ENCODE measurements around the gene KATNBL1. TPM values are rescaled to one million over a fixed set of nuclear protein-coding genes. Genes with fewer than 3 reads are reported as not detected.
"Not testable (repeated sequence)": the region's sequence is repeated elsewhere in the genome, so short reads cannot be mapped to it uniquely, and the experiment has no call there.

The KATNBL1 gene
- total RNA-seq, 1 donor from 2014 or later, result 82.7 TPM

- DNase-seq (ENCODE audit: low spot score in 2 of 2, unreplicated experiment in 2 of 2), result no peak
- H3K4me1 Mint-ChIP-seq, result peaks cover 6% of the 10 kb centered on the region
- H3K27me3 Mint-ChIP-seq (ENCODE audit: low read depth), result no peaks in the 10 kb centered on the region
- peaks cover 20% of the 10 kb centered on the region for H3K9me3 Mint-ChIP-seq
- TF ChIP-seq CTCF (IDR thresholded peaks at IDR 0.05; ENCODE audit: unreplicated experiment), result no peak
- no peak overlapping the region for H3K27ac Mint-ChIP-seq
- H3K4me3 Mint-ChIP-seq, result no peak overlapping the region
- H3K36me3 Mint-ChIP-seq, result no peaks in the 10 kb centered on the region
These were observed 87.1 kb downstream of the KATNBL1 start for GRCh38 chr15:34122771-34123183.

- not testable (repeated sequence) for H3K4me1 Mint-ChIP-seq; H3K36me3 Mint-ChIP-seq; H3K27me3 Mint-ChIP-seq (ENCODE audit: low read depth); H3K4me3 Mint-ChIP-seq; H3K27ac Mint-ChIP-seq; DNase-seq (ENCODE audit: low spot score in 2 of 2, unreplicated experiment in 2 of 2)
- peaks cover 15% of the 10 kb centered on the region for H3K9me3 Mint-ChIP-seq
These were observed 88.1 kb downstream of the KATNBL1 start for GRCh38 chr15:34121786-34122185.

GRCh38 chr15:34120420-34120819 is 89.5 kb downstream of the KATNBL1 start:
- not testable (repeated sequence) for H3K27me3 Mint-ChIP-seq (ENCODE audit: low read depth); H3K36me3 Mint-ChIP-seq; H3K27ac Mint-ChIP-seq; H3K4me3 Mint-ChIP-seq; DNase-seq (ENCODE audit: low spot score in 2 of 2, unreplicated experiment in 2 of 2); H3K4me1 Mint-ChIP-seq
- peaks cover 15% of the 10 kb centered on the region for H3K9me3 Mint-ChIP-seq

GRCh38 chr15:34119291-34119690 is 90.6 kb downstream of the KATNBL1 start:
- peaks cover 15% of the 10 kb centered on the region for H3K9me3 Mint-ChIP-seq
- no peak overlapping the region for H3K27ac Mint-ChIP-seq
- H3K4me3 Mint-ChIP-seq, result no peak overlapping the region
- peaks cover 8% of the 10 kb centered on the region for H3K4me1 Mint-ChIP-seq
- no peaks in the 10 kb centered on the region for H3K27me3 Mint-ChIP-seq (ENCODE audit: low read depth)
- no peak for DNase-seq (ENCODE audit: low spot score in 2 of 2, unreplicated experiment in 2 of 2)
- no peaks in the 10 kb centered on the region for H3K36me3 Mint-ChIP-seq
- no peak for TF ChIP-seq CTCF (IDR thresholded peaks at IDR 0.05; ENCODE audit: unreplicated experiment)

GRCh38 chr15:34116620-34117019 is 93.3 kb downstream of the KATNBL1 start:
- Mint-ChIP-seq H3K27me3 (ENCODE audit: low read depth) (no peaks in the 10 kb centered on the region), H3K9me3 (peaks cover 9% of the 10 kb centered on the region), H3K27ac (no peak overlapping the region), H3K36me3 (no peaks in the 10 kb centered on the region), H3K4me1 (peaks cover 2% of the 10 kb centered on the region), H3K4me3 (no peak overlapping the region)
- TF ChIP-seq CTCF (IDR thresholded peaks at IDR 0.05; ENCODE audit: unreplicated experiment), result no peak
- no peak for DNase-seq (ENCODE audit: low spot score in 2 of 2, unreplicated experiment in 2 of 2)

- no peak for TF ChIP-seq CTCF (IDR thresholded peaks at IDR 0.05; ENCODE audit: unreplicated experiment)
- H3K4me1 Mint-ChIP-seq, result peaks cover 3% of the 10 kb centered on the region
- no peak overlapping the region for H3K4me3 Mint-ChIP-seq
- no peak overlapping the region for H3K27ac Mint-ChIP-seq
- no peak for DNase-seq (ENCODE audit: low spot score in 2 of 2, unreplicated experiment in 2 of 2)
- no peaks in the 10 kb centered on the region for H3K9me3 Mint-ChIP-seq
- no peaks in the 10 kb centered on the region for H3K36me3 Mint-ChIP-seq
- no peaks in the 10 kb centered on the region for H3K27me3 Mint-ChIP-seq (ENCODE audit: low read depth)
These were observed 95.2 kb downstream of the KATNBL1 start for GRCh38 chr15:34114739-34115138.

GRCh38 chr15:34114215-34114614 is 95.7 kb downstream of the KATNBL1 start:
- no peak for DNase-seq (ENCODE audit: low spot score in 2 of 2, unreplicated experiment in 2 of 2)
- H3K27me3 Mint-ChIP-seq (ENCODE audit: low read depth), result no peaks in the 10 kb centered on the region
- peaks cover 3% of the 10 kb centered on the region for H3K4me1 Mint-ChIP-seq
- no peak for TF ChIP-seq CTCF (IDR thresholded peaks at IDR 0.05; ENCODE audit: unreplicated experiment)
- H3K27ac Mint-ChIP-seq, result no peak overlapping the region
- no peaks in the 10 kb centered on the region for H3K36me3 Mint-ChIP-seq
- no peak overlapping the region for H3K4me3 Mint-ChIP-seq
- no peaks in the 10 kb centered on the region for H3K9me3 Mint-ChIP-seq

All from mesothelial cell of epicardium (in vitro differentiated cells).